A549 (cell line): ENCODE measurements around the gene IER2.

Experiments
- CTCF ChIP-seq: fragments of >200 bp; sonication (Bioruptor Twin); formaldehyde crosslinking; IDR thresholded peaks from 3 replicates; pipeline ENCODE4 v1.5.1; 2016
- HEYL ChIP-seq: fragments of 250-450 bp; sonication (Bioruptor Pico); IDR thresholded peaks from 2 replicates; pipeline ENCODE4 v1.8.0; 2021; ENCODE audit warnings: mild to moderate bottlenecking, moderate library complexity
- HOXB13 ChIP-seq: fragments of 250-450 bp; sonication (Bioruptor Pico); IDR thresholded peaks from 2 replicates; pipeline ENCODE4 v1.5.0; 2020; ENCODE audit warnings: low read depth, mild to moderate bottlenecking, moderate library complexity
- KDM5A ChIP-seq: fragments of 200-600 bp; sonication (generic); IDR thresholded peaks from 2 replicates; pipeline ENCODE4 v1.6.1; 2016; ENCODE audit warnings: antibody characterized with exemption, mild to moderate bottlenecking
- MAZ ChIP-seq: fragments of 150-350 bp; IDR thresholded peaks from 2 replicates; pipeline ENCODE4 v1.6.1; 2014; ENCODE audit warnings: antibody characterized with exemption, low read depth, low read length, borderline replicate concordance
- POLR2A ChIP-seq: IDR thresholded peaks from 2 replicates; pipeline ENCODE4 v1.6.1; 2012; ENCODE audit warnings: mild to moderate bottlenecking, low read length
- RFX5 ChIP-seq: fragments of 450-650 bp; IDR thresholded peaks from 2 replicates; pipeline ENCODE4 v1.7.1; 2014; ENCODE audit warnings: antibody characterized with exemption, mild to moderate bottlenecking, moderate library complexity
- RNF2 ChIP-seq: fragments of 200-600 bp; sonication (generic); IDR thresholded peaks from 2 replicates; pipeline ENCODE4 v1.6.1; 2016; ENCODE audit warnings: low read depth, mild to moderate bottlenecking, antibody characterized with exemption, moderate library complexity, borderline replicate concordance
- TF ChIP-seq, protein P1 (sequence below): IDR thresholded peaks from 2 replicates; pipeline ENCODE4 v1.6.1; 2012
- TF ChIP-seq, protein P2 (sequence below): fragments of >200 bp; sonication (Bioruptor Twin); formaldehyde crosslinking; IDR thresholded peaks from 3 replicates; pipeline ENCODE4 v1.6.1; 2016

DNA sequence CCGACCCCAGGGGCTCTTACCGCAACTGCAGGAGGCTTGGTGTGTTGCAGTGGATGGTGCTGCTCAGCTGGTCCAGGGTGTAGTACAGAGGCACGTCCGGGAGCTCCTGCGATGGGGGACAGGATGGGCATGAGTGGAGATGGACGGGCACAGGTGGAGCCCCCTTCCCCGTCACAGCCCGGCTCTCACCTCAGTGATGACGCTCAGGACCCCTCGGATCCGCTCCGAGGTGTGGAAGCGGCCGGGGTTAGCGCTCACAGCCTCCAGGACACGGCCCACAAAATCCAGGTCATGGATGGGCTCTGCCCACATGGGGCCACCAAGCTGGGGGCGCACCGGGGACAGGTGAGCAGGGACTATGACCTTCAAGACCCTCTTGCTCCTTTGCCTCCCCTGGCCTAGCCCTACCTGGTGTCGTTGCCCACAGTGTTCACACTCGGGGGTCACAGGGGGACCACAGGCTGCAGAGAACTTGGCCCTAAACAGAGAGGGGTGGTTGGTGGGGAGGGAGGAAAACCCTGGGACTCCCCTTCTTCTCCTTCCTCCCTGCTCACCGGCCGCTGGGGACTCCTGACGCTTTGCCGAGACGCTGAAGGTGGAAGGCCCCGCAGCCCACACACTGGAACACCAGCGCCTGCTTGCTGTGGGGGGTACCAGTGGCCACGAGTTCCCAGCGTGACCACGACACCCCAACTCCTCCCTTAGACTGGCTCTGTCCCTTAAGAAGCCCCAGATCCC lies 40.7 kb upstream of the IER2 start:
- TF ChIP-seq POLR2A (no peak), KDM5A (no peak), CTCF (no peak), MAZ (no peak), HEYL (CRISPR knock-in tag) (no peak), RFX5 (no peak), HOXB13 (CRISPR knock-in tag) (no peak), RNF2 (no peak)
- TF ChIP-seq, protein P1, sequence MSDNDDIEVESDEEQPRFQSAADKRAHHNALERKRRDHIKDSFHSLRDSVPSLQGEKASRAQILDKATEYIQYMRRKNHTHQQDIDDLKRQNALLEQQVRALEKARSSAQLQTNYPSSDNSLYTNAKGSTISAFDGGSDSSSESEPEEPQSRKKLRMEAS = no peak
- TF ChIP-seq, protein P2, sequence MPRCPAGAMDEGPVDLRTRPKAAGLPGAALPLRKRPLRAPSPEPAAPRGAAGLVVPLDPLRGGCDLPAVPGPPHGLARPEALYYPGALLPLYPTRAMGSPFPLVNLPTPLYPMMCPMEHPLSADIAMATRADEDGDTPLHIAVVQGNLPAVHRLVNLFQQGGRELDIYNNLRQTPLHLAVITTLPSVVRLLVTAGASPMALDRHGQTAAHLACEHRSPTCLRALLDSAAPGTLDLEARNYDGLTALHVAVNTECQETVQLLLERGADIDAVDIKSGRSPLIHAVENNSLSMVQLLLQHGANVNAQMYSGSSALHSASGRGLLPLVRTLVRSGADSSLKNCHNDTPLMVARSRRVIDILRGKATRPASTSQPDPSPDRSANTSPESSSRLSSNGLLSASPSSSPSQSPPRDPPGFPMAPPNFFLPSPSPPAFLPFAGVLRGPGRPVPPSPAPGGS = no peak
